ENCODE results near the gene NTF3.

NTF3 gene

DNA sequence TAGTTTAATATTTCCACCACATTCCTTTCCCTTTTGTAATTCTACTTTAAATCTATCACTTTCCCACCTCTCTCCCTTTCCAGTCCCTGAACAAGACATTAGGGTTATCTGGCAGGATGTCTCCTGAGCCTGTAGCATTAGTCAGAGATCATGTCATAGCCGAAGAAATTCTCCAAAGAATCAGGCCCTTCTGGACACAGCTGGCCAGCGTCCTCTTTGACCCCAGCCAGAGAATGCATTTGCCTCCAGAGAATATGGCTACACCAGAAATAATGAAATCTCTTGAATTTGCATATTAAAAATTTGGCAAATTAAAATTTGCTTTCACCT, 56.7 kb downstream of the NTF3 start:
- H3K4ac ChIP-seq (ENCODE audit: low read depth, low read length) = no peak overlapping the region
- peaks cover 1% of the 10 kb centered on the region for H3K79me1 ChIP-seq (ENCODE audit: low read length)
- H4K91ac ChIP-seq (ENCODE audit: low read depth, low read length) = no peak overlapping the region
- no peaks in the 10 kb centered on the region for H3K9me3 ChIP-seq (ENCODE audit: insufficient read depth, low read depth, low read length)
- H3K4me2 ChIP-seq (ENCODE audit: low read length) = no peak overlapping the region
- H3K36me3 ChIP-seq (ENCODE audit: control insufficient read depth in 1 of 2, insufficient read depth in 2 of 2, low read length in 2 of 2) = no peaks in the 10 kb centered on the region
- H2AFZ ChIP-seq (ENCODE audit: insufficient read depth, low read length, poor library complexity) = no peak overlapping the region
- H2BK12ac ChIP-seq (ENCODE audit: low read length) = no peak overlapping the region
- peaks cover 8 to 19% of the 10 kb centered on the region in 2 experiments for H3K4me1 ChIP-seq (ENCODE audit: control insufficient read depth in 1 of 2, insufficient read depth in 2 of 2, low read length in 2 of 2)
- WGBS (ENCODE audit: extremely low coverage, insufficient coverage, insufficient read length) = no CpG with 5 or more reads among the region's 2 CpGs
- no peak overlapping the region for H3K4me3 ChIP-seq (ENCODE audit: low read depth, low read length)
- peak in 1 of 2 donors; percentile 11 for DNase-seq
- no peaks in the 10 kb centered on the region for H3K79me2 ChIP-seq (ENCODE audit: control insufficient read depth, insufficient read depth, low read length, poor library complexity)
- no peak overlapping the region for H2BK5ac ChIP-seq (ENCODE audit: low read depth, low read length, poor library complexity)
- no peak overlapping the region for H3K14ac ChIP-seq (ENCODE audit: low read length)
- H3K27me3 ChIP-seq (ENCODE audit: insufficient read depth, low read length) = no peaks in the 10 kb centered on the region
- no peak overlapping the region for H2AK5ac ChIP-seq (ENCODE audit: low read length)
- H3K18ac ChIP-seq (ENCODE audit: low read length) = no peak overlapping the region
- H3K27ac ChIP-seq (ENCODE audit: low read depth, low read length) = no peak overlapping the region
- H3K9ac ChIP-seq (ENCODE audit: low read length) = no peak overlapping the region
- H3K23ac ChIP-seq (ENCODE audit: low read length) = no peak overlapping the region
- no peak overlapping the region for H2BK120ac ChIP-seq (ENCODE audit: insufficient read depth, low read length, poor library complexity)
- no peak overlapping the region for H4K8ac ChIP-seq (ENCODE audit: low read depth, low read length)
- no peak overlapping the region for H4K12ac ChIP-seq (ENCODE audit: low read depth, low read length)

DNA sequence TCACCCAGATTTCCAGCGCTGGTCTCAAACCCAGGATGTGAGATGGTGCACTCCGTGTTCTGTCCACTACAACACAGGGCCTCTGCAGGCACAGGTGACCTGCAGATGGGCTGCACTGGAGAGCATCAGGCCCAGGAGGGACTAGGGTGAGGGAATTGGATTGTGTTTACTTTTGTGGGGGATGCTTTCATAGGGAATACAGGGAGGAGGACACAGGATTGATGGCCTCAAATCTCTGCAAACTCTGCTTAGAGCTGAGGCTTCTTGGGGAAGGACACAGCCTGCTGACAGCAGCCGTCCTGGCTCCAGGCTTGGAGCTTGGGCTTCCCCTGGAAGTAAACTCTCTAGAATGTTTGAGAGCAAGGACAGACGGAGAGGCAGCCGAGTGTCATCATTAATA, 57.1 kb downstream of the NTF3 start:
- H4K12ac ChIP-seq (ENCODE audit: low read depth, low read length) = no peak overlapping the region
- no peak overlapping the region for H4K8ac ChIP-seq (ENCODE audit: low read depth, low read length)
- no peak overlapping the region for H2AK5ac ChIP-seq (ENCODE audit: low read length)
- peak overlapping the region; percentile 2 for H4K91ac ChIP-seq (ENCODE audit: low read depth, low read length)
- no peak overlapping the region for H3K18ac ChIP-seq (ENCODE audit: low read length)
- no peaks in the 10 kb centered on the region for H3K36me3 ChIP-seq (ENCODE audit: control insufficient read depth in 1 of 2, insufficient read depth in 2 of 2, low read length in 2 of 2)
- H2AFZ ChIP-seq (ENCODE audit: insufficient read depth, low read length, poor library complexity) = peak overlapping the region; percentile 18
- no peak overlapping the region for H2BK5ac ChIP-seq (ENCODE audit: low read depth, low read length, poor library complexity)
- no peak overlapping the region for H2BK120ac ChIP-seq (ENCODE audit: insufficient read depth, low read length, poor library complexity)
- no peak overlapping the region for H3K23ac ChIP-seq (ENCODE audit: low read length)
- H3K27me3 ChIP-seq (ENCODE audit: insufficient read depth, low read length) = no peaks in the 10 kb centered on the region
- peaks cover 1% of the 10 kb centered on the region for H3K79me1 ChIP-seq (ENCODE audit: low read length)
- no CpG with 5 or more reads among the region's 5 CpGs for WGBS (ENCODE audit: extremely low coverage, insufficient coverage, insufficient read length)
- no peak overlapping the region for H3K4me2 ChIP-seq (ENCODE audit: low read length)
- H3K9me3 ChIP-seq (ENCODE audit: insufficient read depth, low read depth, low read length) = no peaks in the 10 kb centered on the region
- H3K4me1 ChIP-seq (ENCODE audit: control insufficient read depth in 1 of 2, insufficient read depth in 2 of 2, low read length in 2 of 2) = peaks cover 8 to 19% of the 10 kb centered on the region in 2 experiments
- no peak for DNase-seq
- no peak overlapping the region for H2BK12ac ChIP-seq (ENCODE audit: low read length)
- H3K4ac ChIP-seq (ENCODE audit: low read depth, low read length) = no peak overlapping the region
- no peaks in the 10 kb centered on the region for H3K79me2 ChIP-seq (ENCODE audit: control insufficient read depth, insufficient read depth, low read length, poor library complexity)
- H3K27ac ChIP-seq (ENCODE audit: low read depth, low read length) = no peak overlapping the region
- H3K9ac ChIP-seq (ENCODE audit: low read length) = no peak overlapping the region
- no peak overlapping the region for H3K4me3 ChIP-seq (ENCODE audit: low read depth, low read length)
- no peak overlapping the region for H3K14ac ChIP-seq (ENCODE audit: low read length)

DNA sequence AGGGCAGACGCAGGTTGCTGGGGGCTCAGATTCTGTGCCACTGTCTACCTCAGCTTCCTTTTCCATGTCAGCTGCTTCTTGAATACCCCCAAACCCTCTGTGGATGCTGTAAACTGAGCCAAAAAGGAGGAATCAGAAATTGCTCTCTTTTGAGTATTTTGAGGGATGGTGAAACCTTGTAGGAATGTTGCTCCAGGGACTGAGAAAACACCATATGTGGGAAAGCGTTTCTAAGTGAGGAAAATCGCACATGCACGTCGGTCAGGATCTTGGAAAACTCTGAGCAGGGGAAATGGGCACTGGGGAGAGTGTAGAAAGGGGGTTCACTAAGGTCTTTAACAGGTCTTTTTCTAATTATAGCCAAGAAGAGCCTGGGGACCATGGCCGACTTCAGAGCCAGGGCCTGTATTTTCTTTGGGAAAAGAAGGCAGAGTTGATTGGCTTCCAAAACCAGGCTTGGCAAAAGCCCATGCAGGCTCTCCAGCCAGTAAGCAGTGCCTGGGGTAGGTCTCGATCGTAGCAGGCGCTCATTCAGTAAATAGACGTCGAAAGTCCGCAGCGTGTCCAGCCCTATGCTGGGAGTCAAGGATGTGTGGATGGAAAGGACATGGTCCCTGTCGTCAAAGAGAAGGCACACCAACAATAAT, 58.0 kb downstream of the NTF3 start:
- Histone ChIP-seq H3K27ac (ENCODE audit: low read depth, low read length) (no peak overlapping the region), H3K27me3 (ENCODE audit: insufficient read depth, low read length) (no peaks in the 10 kb centered on the region), H3K4ac (ENCODE audit: low read depth, low read length) (no peak overlapping the region), H2AFZ (ENCODE audit: insufficient read depth, low read length, poor library complexity) (no peak overlapping the region), H2BK5ac (ENCODE audit: low read depth, low read length, poor library complexity) (no peak overlapping the region), H4K12ac (ENCODE audit: low read depth, low read length) (no peak overlapping the region), H2BK12ac (ENCODE audit: low read length) (no peak overlapping the region), H3K79me1 (ENCODE audit: low read length) (peaks cover 1% of the 10 kb centered on the region), H4K91ac (ENCODE audit: low read depth, low read length) (no peak overlapping the region), H3K79me2 (ENCODE audit: control insufficient read depth, insufficient read depth, low read length, poor library complexity) (no peaks in the 10 kb centered on the region), H3K18ac (ENCODE audit: low read length) (no peak overlapping the region), H4K8ac (ENCODE audit: low read depth, low read length) (no peak overlapping the region), H3K36me3 (ENCODE audit: control insufficient read depth in 1 of 2, insufficient read depth in 2 of 2, low read length in 2 of 2) (no peaks in the 10 kb centered on the region), H3K23ac (ENCODE audit: low read length) (no peak overlapping the region), H3K4me2 (ENCODE audit: low read length) (no peak overlapping the region), H2BK120ac (ENCODE audit: insufficient read depth, low read length, poor library complexity) (no peak overlapping the region), H3K9me3 (ENCODE audit: insufficient read depth, low read depth, low read length) (no peaks in the 10 kb centered on the region), H2AK5ac (ENCODE audit: low read length) (no peak overlapping the region), H3K4me3 (ENCODE audit: low read depth, low read length) (no peak overlapping the region), H3K4me1 (ENCODE audit: control insufficient read depth in 1 of 2, insufficient read depth in 2 of 2, low read length in 2 of 2) (peaks cover 8 to 19% of the 10 kb centered on the region in 2 experiments), H3K14ac (ENCODE audit: low read length) (no peak overlapping the region), H3K9ac (ENCODE audit: low read length) (no peak overlapping the region)
- WGBS (ENCODE audit: extremely low coverage, insufficient coverage, insufficient read length) = no CpG with 5 or more reads among the region's 14 CpGs
- no peak for DNase-seq

DNA sequence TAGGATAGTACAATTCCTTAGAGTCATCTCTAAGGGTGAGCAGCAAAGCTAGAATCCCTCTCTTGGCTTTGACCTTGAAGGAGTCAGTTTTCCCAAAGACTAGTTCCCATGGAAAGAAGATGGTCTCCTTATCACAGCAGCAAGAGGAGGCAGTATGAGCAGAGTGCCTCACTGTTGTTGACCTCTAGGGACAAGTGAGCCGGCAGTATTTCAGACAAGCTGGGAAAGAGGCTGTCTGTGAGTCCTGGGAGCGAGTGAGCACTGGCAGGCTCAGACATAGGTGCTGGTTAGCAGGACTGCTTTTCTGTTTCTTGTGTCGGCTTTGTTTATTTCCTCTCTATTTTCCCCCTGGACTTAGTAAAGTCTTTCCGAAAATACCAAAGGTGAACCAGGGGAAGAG, 60.7 kb downstream of the NTF3 start:
- Histone ChIP-seq H3K27ac (ENCODE audit: low read depth, low read length) (no peak overlapping the region), H3K9me3 (ENCODE audit: insufficient read depth, low read depth, low read length) (no peaks in the 10 kb centered on the region), H4K91ac (ENCODE audit: low read depth, low read length) (no peak overlapping the region), H3K4me2 (ENCODE audit: low read length) (no peak overlapping the region), H2AFZ (ENCODE audit: insufficient read depth, low read length, poor library complexity) (no peak overlapping the region), H2BK5ac (ENCODE audit: low read depth, low read length, poor library complexity) (no peak overlapping the region), H3K36me3 (ENCODE audit: control insufficient read depth in 1 of 2, insufficient read depth in 2 of 2, low read length in 2 of 2) (no peaks in the 10 kb centered on the region), H3K9ac (ENCODE audit: low read length) (no peak overlapping the region), H2BK120ac (ENCODE audit: insufficient read depth, low read length, poor library complexity) (no peak overlapping the region), H3K23ac (ENCODE audit: low read length) (no peak overlapping the region), H2BK12ac (ENCODE audit: low read length) (no peak overlapping the region), H3K4ac (ENCODE audit: low read depth, low read length) (no peak overlapping the region), H3K4me3 (ENCODE audit: low read depth, low read length) (no peak overlapping the region), H3K27me3 (ENCODE audit: insufficient read depth, low read length) (no peaks in the 10 kb centered on the region), H2AK5ac (ENCODE audit: low read length) (no peak overlapping the region), H3K79me1 (ENCODE audit: low read length) (peaks cover 1% of the 10 kb centered on the region), H4K12ac (ENCODE audit: low read depth, low read length) (no peak overlapping the region), H3K79me2 (ENCODE audit: control insufficient read depth, insufficient read depth, low read length, poor library complexity) (no peaks in the 10 kb centered on the region), H3K14ac (ENCODE audit: low read length) (no peak overlapping the region), H3K4me1 (ENCODE audit: control insufficient read depth in 1 of 2, insufficient read depth in 2 of 2, low read length in 2 of 2) (peaks cover 8 to 13% of the 10 kb centered on the region in 2 experiments), H3K18ac (ENCODE audit: low read length) (no peak overlapping the region), H4K8ac (ENCODE audit: low read depth, low read length) (no peak overlapping the region)
- no CpG with 5 or more reads among the region's 4 CpGs for WGBS (ENCODE audit: extremely low coverage, insufficient coverage, insufficient read length)
- no peak for DNase-seq

Data from trophoblast cell (in vitro differentiated cells and primary cell).